Measurements from ENCODE around the gene SPTBN1. TPM values are rescaled to one million over a fixed set of nuclear protein-coding genes. Genes with fewer than 3 reads are reported as not detected.

The SPTBN1 gene
- total and polyA plus RNA-seq, 4 experiments from 2014 or later, result 2.9 to 121 (median 87.3) TPM

DNA sequence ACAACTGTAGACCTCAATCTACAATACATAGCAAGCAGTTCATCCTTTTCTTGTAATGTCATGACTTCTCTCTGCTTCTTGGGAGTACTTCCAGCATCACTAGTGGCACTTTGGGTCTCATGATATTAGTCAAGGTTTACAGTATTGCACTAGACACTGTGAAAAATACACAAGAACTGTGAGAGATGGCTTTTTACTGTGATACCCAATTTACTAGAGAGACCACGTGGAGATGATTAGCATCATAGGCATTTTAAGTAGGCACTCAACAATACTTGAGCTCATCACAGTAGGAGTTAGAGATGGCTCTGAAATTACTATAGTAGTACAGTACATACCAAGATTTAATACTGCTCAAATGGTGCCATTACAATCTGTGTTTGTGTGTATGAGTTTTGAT, 154.6 kb downstream of the SPTBN1 start:
- peaks cover 18 to 35% of the 10 kb centered on the region in 2 donors for H3K36me3 Mint-ChIP-seq
- H3K9me3 Mint-ChIP-seq, result no peaks in the 10 kb centered on the region
- DNase-seq, result no peak
- peaks cover 25% of the 10 kb centered on the region for H3K36me3 ChIP-seq (ENCODE audit: insufficient read depth, low read length)
- H3K27me3 ChIP-seq (ENCODE audit: insufficient read depth, low read length), result no peaks in the 10 kb centered on the region
- no peaks in the 10 kb centered on the region for H3K27me3 Mint-ChIP-seq
- POLR2A ChIA-PET (ENCODE audit: partially characterized antibody), result interaction anchor here (2.1 to 22.8 kb wide), 2 partner anchors 9 to 51 kb away, joined by 6 to 304 read pairs; no protein-coding TSS in a partner anchor
- peak overlapping the region in 2 of 7 donors; percentile 2 to 48 for H3K27ac Mint-ChIP-seq
- CTCF ChIA-PET (ENCODE audit: partially characterized antibody), result interaction anchor here (0.6 to 2.3 kb wide), 3 partner anchors 9 to 1076 kb away, joined by 3 to 10 read pairs (median 6); no protein-coding TSS in a partner anchor
- H3K4me3 Mint-ChIP-seq, result no peak overlapping the region
- intact Hi-C loops (cut with micrococcal nuclease), result no loop called here
- H3K4me3 ChIP-seq (ENCODE audit: low read length in 2 of 2), result no peak overlapping the region
- no peak overlapping the region for H3K27ac ChIP-seq (ENCODE audit: low read depth, low read length)
- H3K9me3 ChIP-seq (ENCODE audit: control insufficient read depth in 1 of 2, low read length in 2 of 2), result no peaks in the 10 kb centered on the region
- peaks cover 36 to 74% (median 60%) of the 10 kb centered on the region in 4 donors for H3K4me1 Mint-ChIP-seq
- peaks cover 23% of the 10 kb centered on the region for H3K4me1 ChIP-seq (ENCODE audit: insufficient read depth, low read length)

DNA sequence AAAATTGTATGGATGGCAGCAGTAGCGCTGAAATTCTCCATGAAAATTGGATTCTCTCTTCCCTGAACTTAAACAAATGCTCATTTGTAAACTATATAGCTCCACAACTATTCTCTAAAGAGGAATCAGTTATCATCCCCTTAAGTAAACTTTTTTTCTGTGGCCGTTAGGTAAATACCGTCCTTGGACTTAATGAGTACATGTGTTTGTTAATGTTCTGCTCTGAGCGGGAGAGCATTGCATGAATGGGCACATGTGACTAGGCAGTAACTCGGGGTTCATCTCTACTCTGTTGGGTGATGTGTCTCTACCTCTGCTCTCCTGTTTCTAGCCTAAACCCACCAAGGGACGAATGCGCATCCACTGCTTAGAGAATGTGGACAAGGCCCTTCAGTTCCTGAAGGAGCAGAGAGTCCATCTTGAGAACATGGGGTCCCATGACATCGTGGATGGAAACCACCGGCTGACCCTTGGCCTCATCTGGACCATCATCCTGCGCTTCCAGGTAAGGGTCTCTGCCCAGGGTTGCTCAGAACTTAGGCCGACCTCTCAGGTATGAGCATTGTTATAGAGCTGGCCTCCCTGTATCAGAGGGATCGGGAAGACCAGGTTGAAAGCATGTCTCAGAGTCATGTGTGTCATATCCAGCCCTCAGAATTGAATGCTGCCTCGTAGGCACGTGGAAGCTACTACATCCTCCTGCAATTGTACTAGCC, 155.9 kb downstream of the SPTBN1 start:
- no peak for DNase-seq
- peaks cover 11% of the 10 kb centered on the region for H3K4me1 ChIP-seq (ENCODE audit: insufficient read depth, low read length)
- Mint-ChIP-seq H3K9me3 (no peaks in the 10 kb centered on the region), H3K27me3 (no peaks in the 10 kb centered on the region), H3K27ac (peak overlapping the region in 4 of 7 donors; percentile 12 to 47 (median 40)), H3K36me3 (peaks cover 27 to 42% of the 10 kb centered on the region in 2 donors), H3K4me1 (peaks cover 33 to 64% (median 47%) of the 10 kb centered on the region in 4 donors), H3K4me3 (no peak overlapping the region)
- no peak overlapping the region for H3K4me3 ChIP-seq (ENCODE audit: low read length in 2 of 2)
- no peaks in the 10 kb centered on the region for H3K9me3 ChIP-seq (ENCODE audit: control insufficient read depth in 1 of 2, low read length in 2 of 2)
- H3K27ac ChIP-seq (ENCODE audit: low read depth, low read length), result no peak overlapping the region
- peaks cover 33% of the 10 kb centered on the region for H3K36me3 ChIP-seq (ENCODE audit: insufficient read depth, low read length)
- POLR2A ChIA-PET (ENCODE audit: partially characterized antibody), result interaction anchor here (0.6 to 1.8 kb wide), 2 partner anchors 38 to 53 kb away, joined by 4 to 5 read pairs; no protein-coding TSS in a partner anchor
- intact Hi-C loops (cut with micrococcal nuclease), result no loop called here
- CTCF ChIA-PET (ENCODE audit: partially characterized antibody), result interaction anchor here (1.4 kb wide), 1 partner anchor 10 kb away, joined by 6 read pairs; no protein-coding TSS in a partner anchor
- no peaks in the 10 kb centered on the region for H3K27me3 ChIP-seq (ENCODE audit: insufficient read depth, low read length)

DNA sequence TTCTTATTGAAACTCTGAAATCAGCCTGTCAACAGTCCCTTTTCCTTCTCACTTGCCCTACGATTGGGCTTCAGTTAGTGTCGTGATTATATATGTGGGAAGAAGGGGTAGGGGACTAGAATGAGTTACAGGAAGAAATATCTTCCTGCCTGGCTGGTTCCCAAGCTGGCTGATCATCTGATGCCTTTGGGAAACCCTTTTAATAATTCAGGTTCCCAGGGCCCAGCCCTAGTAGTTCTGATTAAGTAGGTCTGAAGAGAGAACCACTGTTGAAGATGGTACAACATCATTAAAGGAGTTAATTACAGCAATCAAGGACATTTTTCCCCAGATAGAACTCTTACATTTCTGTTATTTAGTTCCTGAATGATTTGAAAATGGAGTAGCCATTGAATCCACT, 157.3 kb downstream of the SPTBN1 start:
- intact Hi-C loops (cut with micrococcal nuclease), result no loop called here
- Mint-ChIP-seq H3K9me3 (no peaks in the 10 kb centered on the region), H3K36me3 (peaks cover 34 to 56% of the 10 kb centered on the region in 2 donors)

DNA sequence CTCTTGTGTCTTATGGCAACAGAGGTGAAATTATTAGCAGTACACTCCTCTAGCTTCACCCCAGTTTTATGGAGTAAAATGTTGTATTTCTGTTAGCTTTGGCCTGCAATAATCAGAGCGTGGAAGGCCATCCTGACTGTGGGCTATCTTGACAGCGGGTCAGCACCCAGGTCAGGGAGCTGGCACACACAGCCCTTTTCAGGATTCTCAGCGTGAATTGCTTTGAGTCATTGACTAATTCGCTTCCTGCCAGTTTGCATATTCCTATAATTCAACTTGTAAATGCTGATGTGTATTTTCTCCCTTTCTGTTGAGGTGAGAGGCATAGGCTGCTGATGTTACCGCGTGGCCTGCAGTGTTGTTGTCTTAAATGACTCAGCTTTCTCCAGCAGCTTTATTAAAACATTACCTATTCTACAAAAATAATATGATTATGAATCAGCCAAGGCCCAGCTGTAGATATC, 157.7 kb downstream of the SPTBN1 start:
- H3K27me3 ChIP-seq (ENCODE audit: insufficient read depth, low read length), result no peaks in the 10 kb centered on the region
- H3K27ac Mint-ChIP-seq, result peak overlapping the region in 5 of 7 donors; percentile 24 to 62 (median 57)
- H3K27me3 Mint-ChIP-seq, result no peaks in the 10 kb centered on the region
- no peaks in the 10 kb centered on the region for H3K9me3 Mint-ChIP-seq
- no peak for DNase-seq
- no peaks in the 10 kb centered on the region for H3K9me3 ChIP-seq (ENCODE audit: control insufficient read depth in 1 of 2, low read length in 2 of 2)
- peaks cover 16% of the 10 kb centered on the region for H3K4me1 ChIP-seq (ENCODE audit: insufficient read depth, low read length)
- intact Hi-C loops (cut with micrococcal nuclease), result no loop called here
- no peak overlapping the region for H3K27ac ChIP-seq (ENCODE audit: low read depth, low read length)
- H3K36me3 Mint-ChIP-seq, result peaks cover 34 to 61% of the 10 kb centered on the region in 2 donors
- no peak overlapping the region for H3K4me3 Mint-ChIP-seq
- CTCF ChIA-PET (ENCODE audit: partially characterized antibody), result interaction anchor here (1.8 to 2.2 kb wide), 2 partner anchors 55 to 90 kb away, joined by 5 to 9 read pairs; no protein-coding TSS in a partner anchor
- H3K4me3 ChIP-seq (ENCODE audit: low read length in 2 of 2), result no peak overlapping the region
- POLR2A ChIA-PET (ENCODE audit: partially characterized antibody), result interaction anchor here (1.2 kb wide), 2 partner anchors 34 to 55 kb away, joined by 3 read pairs; no protein-coding TSS in a partner anchor
- H3K4me1 Mint-ChIP-seq, result peaks cover 34 to 71% (median 49%) of the 10 kb centered on the region in 4 donors
- peaks cover 40% of the 10 kb centered on the region for H3K36me3 ChIP-seq (ENCODE audit: insufficient read depth, low read length)

More for the DNA sequence above, 157.3 kb downstream of the SPTBN1 start:
- H3K9me3 ChIP-seq (ENCODE audit: control insufficient read depth in 1 of 2, low read length in 2 of 2), result no peaks in the 10 kb centered on the region
- no peak overlapping the region for H3K4me3 ChIP-seq (ENCODE audit: low read length in 2 of 2)
- no peak for DNase-seq
- ChIA-PET CTCF (ENCODE audit: partially characterized antibody) (interaction anchor here (1.8 to 2.2 kb wide), 2 partner anchors 54 to 90 kb away, joined by 5 to 9 read pairs; no protein-coding TSS in a partner anchor), POLR2A (ENCODE audit: partially characterized antibody) (interaction anchor here (1.2 kb wide), 1 partner anchor 55 kb away, joined by 3 read pairs; no protein-coding TSS in a partner anchor)
- peak overlapping the region in 5 of 7 donors; percentile 24 to 62 (median 57) for H3K27ac Mint-ChIP-seq
- no peaks in the 10 kb centered on the region for H3K27me3 ChIP-seq (ENCODE audit: insufficient read depth, low read length)
- H3K36me3 ChIP-seq (ENCODE audit: insufficient read depth, low read length), result peaks cover 40% of the 10 kb centered on the region
- H3K27me3 Mint-ChIP-seq, result no peaks in the 10 kb centered on the region
- H3K27ac ChIP-seq (ENCODE audit: low read depth, low read length), result no peak overlapping the region
- H3K4me1 ChIP-seq (ENCODE audit: insufficient read depth, low read length), result peaks cover 13% of the 10 kb centered on the region
- peaks cover 32 to 71% (median 47%) of the 10 kb centered on the region in 4 donors for H3K4me1 Mint-ChIP-seq
- H3K4me3 Mint-ChIP-seq, result no peak overlapping the region

DNA sequence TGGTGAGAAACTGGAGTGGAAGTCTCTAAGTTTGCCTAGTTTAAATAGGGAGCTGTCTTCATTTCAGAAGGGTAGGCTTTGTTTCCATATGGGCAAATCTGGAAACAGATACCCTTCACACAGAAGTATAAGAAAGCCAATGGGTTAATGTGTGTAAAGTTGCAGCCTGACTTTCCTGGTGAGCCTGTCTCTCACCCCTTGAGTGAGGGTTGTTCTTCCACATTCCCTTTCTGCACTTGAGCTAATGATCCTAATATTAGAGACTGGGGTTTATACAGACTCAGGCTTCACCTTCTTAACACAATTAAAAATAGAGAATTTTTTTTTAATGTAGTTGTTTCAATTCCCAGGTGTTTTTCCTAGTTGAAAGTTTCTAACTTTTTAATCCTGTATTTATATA, 158.7 kb downstream of the SPTBN1 start:
- H3K36me3 ChIP-seq (ENCODE audit: insufficient read depth, low read length), result peaks cover 45% of the 10 kb centered on the region
- H3K4me3 ChIP-seq (ENCODE audit: low read length in 2 of 2), result no peak overlapping the region
- ChIA-PET CTCF (ENCODE audit: partially characterized antibody) (interaction anchor here (1.1 to 2.2 kb wide), 5 partner anchors 9 to 91 kb away, joined by 3 to 11 read pairs (median 4); no protein-coding TSS in a partner anchor), POLR2A (ENCODE audit: partially characterized antibody) (interaction anchor here (1.2 kb wide), 1 partner anchor 35 kb away, joined by 3 read pairs; no protein-coding TSS in a partner anchor)
- intact Hi-C loops (cut with micrococcal nuclease), result loop anchor here (5.0 kb wide), 1 partner anchor 93 kb away; no protein-coding TSS in a partner anchor
- peaks cover 41 to 71% of the 10 kb centered on the region in 2 donors for H3K36me3 Mint-ChIP-seq
- H3K27ac Mint-ChIP-seq, result peak overlapping the region in 1 of 7 donors; percentile 17
- H3K27ac ChIP-seq (ENCODE audit: low read depth, low read length), result no peak overlapping the region
- peaks cover 29 to 64% (median 46%) of the 10 kb centered on the region in 4 donors for H3K4me1 Mint-ChIP-seq
- no peaks in the 10 kb centered on the region for H3K9me3 ChIP-seq (ENCODE audit: control insufficient read depth in 1 of 2, low read length in 2 of 2)
- H3K4me3 Mint-ChIP-seq, result no peak overlapping the region
- H3K27me3 Mint-ChIP-seq, result no peaks in the 10 kb centered on the region
- H3K4me1 ChIP-seq (ENCODE audit: insufficient read depth, low read length), result peaks cover 21% of the 10 kb centered on the region
- H3K9me3 Mint-ChIP-seq, result no peaks in the 10 kb centered on the region
- H3K27me3 ChIP-seq (ENCODE audit: insufficient read depth, low read length), result no peaks in the 10 kb centered on the region
- no peak for DNase-seq

DNA sequence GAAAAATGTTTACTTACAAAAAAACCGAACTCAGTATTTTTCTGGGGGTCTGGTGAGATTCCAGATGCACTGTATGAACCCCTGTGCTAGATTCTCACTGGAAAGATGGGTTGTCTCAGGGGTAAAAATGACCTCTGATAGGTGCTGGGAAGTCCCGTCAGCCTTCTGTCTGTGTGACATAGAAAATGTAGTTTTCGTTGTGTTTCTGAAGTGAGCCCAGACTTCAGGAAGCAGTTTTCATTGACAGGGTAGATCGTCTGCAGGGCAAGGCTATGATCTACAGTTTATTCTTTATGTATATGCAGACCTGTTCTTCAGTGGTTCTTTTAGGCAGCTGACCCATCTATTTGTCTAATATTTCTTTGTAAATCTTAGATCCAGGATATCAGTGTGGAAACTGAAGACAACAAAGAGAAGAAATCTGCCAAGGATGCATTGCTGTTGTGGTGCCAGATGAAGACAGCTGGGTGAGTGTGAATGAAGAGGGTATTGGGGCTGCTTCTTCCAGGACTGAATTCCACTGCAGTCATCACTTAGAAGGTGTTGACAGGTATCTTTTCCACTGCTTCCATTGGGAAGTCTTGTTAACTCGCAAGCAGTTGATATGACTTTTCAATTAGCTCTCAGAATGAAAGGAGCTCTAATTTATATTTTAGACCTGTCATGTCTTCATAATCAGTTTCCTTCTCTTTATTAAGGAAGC, 159.9 kb downstream of the SPTBN1 start:
- no peak for DNase-seq
- Mint-ChIP-seq H3K4me3 (no peak overlapping the region), H3K36me3 (peaks cover 53 to 81% of the 10 kb centered on the region in 2 donors), H3K27ac (peak overlapping the region in 6 of 7 donors; percentile 7 to 79 (median 48)), H3K4me1 (peaks cover 31 to 59% (median 38%) of the 10 kb centered on the region in 4 donors), H3K27me3 (no peaks in the 10 kb centered on the region), H3K9me3 (peaks cover 0 to 2% (median 0%) of the 10 kb centered on the region in 8 donors)
- H3K27me3 ChIP-seq (ENCODE audit: insufficient read depth, low read length), result no peaks in the 10 kb centered on the region
- POLR2A ChIA-PET (ENCODE audit: partially characterized antibody), result interaction anchor here (0.6 to 1.9 kb wide), 4 partner anchors 35 to 58 kb away, joined by 3 to 5 read pairs (median 4); no protein-coding TSS in a partner anchor
- CTCF ChIA-PET (ENCODE audit: partially characterized antibody), result interaction anchor here (0.8 to 2.0 kb wide), 5 partner anchors 10 to 92 kb away, joined by 3 to 11 read pairs (median 3); no protein-coding TSS in a partner anchor
- no peaks in the 10 kb centered on the region for H3K9me3 ChIP-seq (ENCODE audit: control insufficient read depth in 1 of 2, low read length in 2 of 2)
- no peak overlapping the region for H3K27ac ChIP-seq (ENCODE audit: low read depth, low read length)
- intact Hi-C loops (cut with micrococcal nuclease), result loop anchor here (5.0 kb wide), 1 partner anchor 94 kb away; no protein-coding TSS in a partner anchor
- H3K4me1 ChIP-seq (ENCODE audit: insufficient read depth, low read length), result peaks cover 17% of the 10 kb centered on the region
- H3K4me3 ChIP-seq (ENCODE audit: low read length in 2 of 2), result no peak overlapping the region
- H3K36me3 ChIP-seq (ENCODE audit: insufficient read depth, low read length), result peaks cover 56% of the 10 kb centered on the region
